H1 (cell line): ENCODE data around the gene NBDY. TPM values are rescaled to one million over a fixed set of nuclear protein-coding genes. Genes with fewer than 3 reads are reported as not detected.
"Not testable (repeated sequence)": the region's sequence is repeated elsewhere in the genome, so short reads cannot be mapped to it uniquely, and the experiment has no call there.

ENCODE experiments used
- CTCF ChIA-PET: fragments of 300-600 bp; sonication (Branson Sonifier 250); formaldehyde crosslinking; loops from one replicate; lab custom pipeline; 2021; ENCODE audit not compliant: partially characterized antibody; lab: Charles Lee
- POLR2A ChIA-PET: fragments of 300-600 bp; sonication (Branson Sonifier 250); formaldehyde crosslinking; loops from one replicate; lab custom pipeline; 2021; ENCODE audit warnings: inconsistent platforms; ENCODE audit not compliant: partially characterized antibody; lab: Charles Lee
- DNase-seq, 2 experiments: peaks; one replicate each; pipeline versions ENCODE4 v3.0.0 to v3.0.0-alpha.2; 2010 to 2022; ENCODE audit warnings: low spot score in 2 of 2, low read depth in 1 of 2, mixed read lengths in 1 of 2
- FAIRE-seq: peaks from 2 replicates; lab custom pipeline; 2011; peaks lifted over from hg19 to GRCh38; lab: Jason Lieb, UNC
- H2AFZ ChIP-seq: 2 replicates; pipeline ENCODE4 v1.8.1; 2012; ENCODE audit warnings: low read length, inconsistent platforms
- H2AK5ac ChIP-seq: 2 replicates; pipeline ENCODE4 v1.6.1; 2013; ENCODE audit warnings: low read depth, low read length
- H2BK120ac ChIP-seq: replicated peaks from 2 replicates; pipeline ENCODE3; 2013; ENCODE audit warnings: low read depth, low read length, inconsistent platforms
- H2BK12ac ChIP-seq: 2 replicates; pipeline ENCODE4 v1.6.1; 2013; ENCODE audit warnings: low read depth, low read length
- H2BK15ac ChIP-seq: 2 replicates; pipeline ENCODE4 v1.6.1; 2013; ENCODE audit warnings: low read length
- H2BK20ac ChIP-seq: 2 replicates; pipeline ENCODE4 v1.6.1; 2013; ENCODE audit warnings: low read length
- H2BK5ac ChIP-seq: 2 replicates; pipeline ENCODE4 v1.6.1; 2013; ENCODE audit warnings: low read depth, low read length
- H3K14ac ChIP-seq: 2 replicates; pipeline ENCODE4 v1.6.1; 2013; ENCODE audit warnings: inconsistent platforms; ENCODE audit not compliant: insufficient read length
- H3K18ac ChIP-seq: 2 replicates; pipeline ENCODE4 v1.6.1; 2013; ENCODE audit warnings: low read length; ENCODE audit errors: extremely low read depth
- H3K23ac ChIP-seq: 2 replicates; pipeline ENCODE4 v1.6.1; 2013; ENCODE audit warnings: inconsistent platforms; ENCODE audit not compliant: insufficient read length
- H3K23me2 ChIP-seq: 2 replicates; pipeline ENCODE4 v1.6.1; 2013; ENCODE audit warnings: low read depth, low read length
- H3K27ac ChIP-seq: 2 replicates; pipeline ENCODE4 v1.6.1; 2011; ENCODE audit warnings: low read depth, low read length, inconsistent platforms
- H3K27me3 ChIP-seq, 4 experiments: replicated peaks in 1 of 4; 1 replicate in 1 of 4; 2 replicates in 3 of 4; pipeline versions ENCODE4 v1.6.1 to v1.8.1; 2011 to 2013; ENCODE audit warnings: low read length in 3 of 4, mild to moderate bottlenecking in 3 of 4, inconsistent platforms in 2 of 4, mixed read lengths in 2 of 4, moderate library complexity in 1 of 4; ENCODE audit not compliant: control insufficient read depth in 3 of 4, insufficient read depth in 3 of 4; ENCODE audit errors: extremely low read depth in 1 of 4
- H3K36me3 ChIP-seq, 4 experiments: 2 replicates each; pipeline versions ENCODE4 v1.6.1 to v1.8.1; 2011 to 2013; ENCODE audit warnings: mild to moderate bottlenecking in 4 of 4, low read length in 3 of 4, moderate library complexity in 2 of 4, control low read depth in 1 of 4, inconsistent platforms in 1 of 4; ENCODE audit not compliant: insufficient read depth in 4 of 4, control insufficient read depth in 2 of 4
- H3K4ac ChIP-seq: replicated peaks from 2 replicates; pipeline ENCODE3; 2013; ENCODE audit warnings: low read length, low read depth, mixed read lengths, inconsistent platforms; ENCODE audit not compliant: insufficient read length
- H3K4me1 ChIP-seq, 4 experiments: replicated peaks in 1 of 4; 1 replicate in 1 of 4; 2 replicates in 3 of 4; pipeline versions ENCODE4 v1.6.1 to v1.8.1; 2011 to 2013; ENCODE audit warnings: low read length in 3 of 4, inconsistent platforms in 2 of 4, mixed read lengths in 1 of 4; ENCODE audit not compliant: insufficient read depth in 4 of 4, control insufficient read depth in 3 of 4
- H3K4me2 ChIP-seq, 2 experiments: 2 replicates each; pipeline versions ENCODE4 v1.6.1 to v1.8.1; 2011 to 2013; ENCODE audit warnings: low read depth in 2 of 2, low read length in 2 of 2, control low read depth in 1 of 2, inconsistent platforms in 1 of 2, mild to moderate bottlenecking in 1 of 2; ENCODE audit not compliant: insufficient read depth in 1 of 2
- H3K4me3 ChIP-seq, 4 experiments: fragments of 200-600, 300-600 bp in 1 of 4; sonication (generic), shearing (Covaris generic), sonication (Bioruptor Twin) in 1 of 4; 2 replicates each; pipeline versions ENCODE4 v1.5.1 to v1.8.1; 2011 to 2016; ENCODE audit warnings: low read length in 4 of 4, low read depth in 3 of 4, control low read depth in 2 of 4, inconsistent platforms in 2 of 4, mild to moderate bottlenecking in 2 of 4, mixed read lengths in 1 of 4, moderate library complexity in 1 of 4; ENCODE audit not compliant: insufficient read depth in 2 of 4; ENCODE audit errors: extremely low read depth in 1 of 4
- H3K56ac ChIP-seq: replicated peaks from 2 replicates; pipeline ENCODE3; 2013; ENCODE audit warnings: low read depth, mild to moderate bottlenecking, mixed read lengths, low read length, inconsistent platforms; ENCODE audit not compliant: insufficient read length
- H3K79me1 ChIP-seq: 2 replicates; pipeline ENCODE4 v1.6.1; 2013; ENCODE audit warnings: low read depth, low read length, control low read depth
- H3K79me2 ChIP-seq, 2 experiments: 2 replicates each; pipeline versions ENCODE4 v1.6.1 to v1.8.1; 2012 to 2013; ENCODE audit warnings: low read length in 2 of 2, mild to moderate bottlenecking in 2 of 2, inconsistent platforms in 1 of 2; ENCODE audit not compliant: insufficient read depth in 2 of 2, control insufficient read depth in 1 of 2
- H3K9ac ChIP-seq, 4 experiments: replicated peaks in 1 of 4; 1 replicate in 1 of 4; 2 replicates in 3 of 4; pipeline versions ENCODE4 v1.6.1 to v1.8.1; 2011 to 2013; ENCODE audit warnings: low read depth in 3 of 4, low read length in 3 of 4, control low read depth in 2 of 4, mild to moderate bottlenecking in 2 of 4, moderate library complexity in 2 of 4, inconsistent platforms in 1 of 4; ENCODE audit errors: extremely low read depth in 1 of 4
- H3K9me3 ChIP-seq, 2 experiments: 2 replicates each; pipeline versions ENCODE4 v1.6.1 to v1.8.1; 2012 to 2013; ENCODE audit warnings: mild to moderate bottlenecking in 2 of 2, moderate library complexity in 2 of 2, control low read depth in 1 of 2, inconsistent platforms in 1 of 2, low read depth in 1 of 2, low read length in 1 of 2, mixed read lengths in 1 of 2; ENCODE audit not compliant: insufficient read depth in 2 of 2
- H4K20me1 ChIP-seq, 2 experiments: replicated peaks in 1 of 2; 2 replicates each; pipeline versions ENCODE3 to v1.8.1; 2011 to 2013; ENCODE audit warnings: inconsistent platforms in 2 of 2, low read length in 2 of 2, mild to moderate bottlenecking in 1 of 2; ENCODE audit not compliant: insufficient read depth in 2 of 2, control insufficient read depth in 1 of 2
- H4K5ac ChIP-seq: 2 replicates; pipeline ENCODE4 v1.6.1; 2013; ENCODE audit warnings: low read length, low read depth, mixed read lengths, inconsistent platforms; ENCODE audit not compliant: insufficient read length
- H4K8ac ChIP-seq: 2 replicates; pipeline ENCODE4 v1.8.0; 2013; ENCODE audit warnings: mild to moderate bottlenecking, moderate library complexity, low read length, inconsistent platforms; ENCODE audit not compliant: insufficient read depth; ENCODE audit errors: extremely low read depth
- H4K91ac ChIP-seq: replicated peaks from 2 replicates; pipeline ENCODE3; 2013; ENCODE audit warnings: low read length, mixed read lengths, inconsistent platforms; ENCODE audit not compliant: insufficient read length
- WGBS, 2 experiments: shearing (Covaris generic) in 1 of 2; methylation state at CpG; one replicate each; pipeline versions ENCODE4 v1.1.6 to v1.1.7; 2013 to 2015; ENCODE audit warnings: low lambda C conversion rate in 2 of 2, mixed read lengths in 2 of 2, inconsistent platforms in 1 of 2, low coverage in 1 of 2, missing lambda C conversion rate in 1 of 2; ENCODE audit not compliant: insufficient replicate concordance in 2 of 2, insufficient coverage in 1 of 2, insufficient read length in 1 of 2; ENCODE audit errors: extremely low coverage in 1 of 2, missing lambda C conversion rate in 1 of 2; 5-methylcytosine and 5-hydroxymethylcytosine counted together
- polyA plus RNA-seq, 7 experiments: library from polyadenylated mRNA; depleted of rRNA in 3 of 7; stranded (reverse) in 5 of 7; unstranded in 2 of 7; fragments of >200 nt in 5 of 7; fragments of 200-250 nt in 2 of 7; gene quantifications; 1 replicate in 5 of 7; 2 replicates in 1 of 7; 4 replicates in 1 of 7; pipeline versions ENCODE4 v1.2.1 to v1.2.3, GENCODE V29; 2011 to 2013; ENCODE audit warnings: missing spikeins in 2 of 7, mixed read lengths in 2 of 7
- total RNA-seq: library from RNA; stranded (reverse); fragmentation: NEBNext Ultra II Directional; extraction: Animal tissue kit (Norgen Biotek cat#: 25700); gene quantifications from 2 replicates; pipeline ENCODE4 v1.2.1, GENCODE V29; 2021

Gene NBDY
- total and polyA plus RNA-seq, 2 of the 8 experiments (the other 6 are each of a cell fraction or from before 2014, with no cell fraction given) = 42.3 to 57.8 TPM

DNA sequence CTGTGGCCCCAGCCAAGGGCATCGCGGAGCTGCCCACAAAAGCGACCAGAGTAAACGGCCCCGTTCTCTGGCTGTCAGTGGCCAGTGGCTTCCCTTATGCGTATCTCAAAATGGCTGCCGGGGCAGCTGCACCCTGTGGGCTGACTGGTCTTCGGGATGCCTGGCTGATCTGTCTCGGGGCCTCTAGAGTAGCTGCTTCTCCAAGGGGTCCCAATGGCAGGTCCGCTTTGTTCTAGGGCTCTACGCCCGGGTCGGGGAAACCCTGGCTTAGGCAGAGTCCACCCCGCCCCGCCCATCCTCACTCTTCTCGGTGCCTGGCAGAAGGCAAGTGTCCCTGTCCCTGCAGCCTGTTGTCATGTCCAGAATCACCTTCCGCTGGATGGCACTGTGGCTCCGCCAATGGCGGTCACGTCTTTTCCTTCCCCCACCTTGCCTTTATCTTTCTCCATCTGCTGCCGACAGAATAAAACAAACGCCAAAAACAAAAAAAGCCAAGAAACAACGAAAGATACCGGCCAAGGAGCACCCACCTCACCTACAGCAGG lies 50.0 kb downstream of the NBDY start:
- H3K27ac ChIP-seq, H2AFZ ChIP-seq, H3K79me2 ChIP-seq, FAIRE-seq, H3K9ac ChIP-seq, H4K91ac ChIP-seq, H3K79me1 ChIP-seq, H3K23me2 ChIP-seq, H2BK5ac ChIP-seq, H4K8ac ChIP-seq, H4K5ac ChIP-seq, H2BK20ac ChIP-seq, H3K18ac ChIP-seq, H3K4me2 ChIP-seq, H2BK120ac ChIP-seq, H3K27me3 ChIP-seq, H2BK12ac ChIP-seq, H2BK15ac ChIP-seq, DNase-seq, H3K4me1 ChIP-seq, H3K14ac ChIP-seq, H3K4ac ChIP-seq, H3K4me3 ChIP-seq, H3K23ac ChIP-seq, H3K9me3 ChIP-seq, H3K36me3 ChIP-seq, H2AK5ac ChIP-seq, H4K20me1 ChIP-seq, H3K56ac ChIP-seq, POLR2A ChIA-PET, CTCF ChIA-PET: not testable (repeated sequence)
- WGBS, 2 experiments = no CpG with 5 or more reads among the region's 24 CpGs
